Cardiac fibroblast (primary cell): Measurements from ENCODE around the gene MGP.

Experiments used
- DNase-seq, 2 donors: peaks; one replicate each; pipeline versions ENCODE4 v3.0.0 to v3.0.0-alpha.2; 2010; ENCODE audit warnings: low read depth in 2 of 2
- H3K4me3 ChIP-seq, 2 donors: replicated peaks in 1 of 2; 1 replicate in 1 of 2; 2 replicates in 1 of 2; pipeline ENCODE4 v1.5.1; 2011; ENCODE audit warnings: low read depth in 2 of 2, low read length in 2 of 2, mild to moderate bottlenecking in 2 of 2, moderate library complexity in 1 of 2
- CTCF ChIP-seq: IDR thresholded peaks from one replicate; pipeline ENCODE4 v1.5.1; 2011; ENCODE audit warnings: low read depth, mild to moderate bottlenecking, low read length, inconsistent platforms

MGP gene

GRCh38 chr12:14885718-14886221, at the start of gene MGP:
MGP (minus strand) TSS chr12:14885854; CDS start chr12:14885791, 63 bp downstream.
- peak; percentile 51 to 99 for DNase-seq
- H3K4me3 ChIP-seq = peak within 1 kb of the TSS; percentile 28 to 59

GRCh38 chr12:14935031-14935430, 49.4 kb upstream of the MGP start:
- no peak for DNase-seq
- no peak overlapping the region for H3K4me3 ChIP-seq
- no peak for TF ChIP-seq CTCF

More at GRCh38 chr12:14885718-14886221, at the start of gene MGP:
- no peak for TF ChIP-seq CTCF

GRCh38 chr12:14934511-14934910, 48.9 kb upstream of the MGP start:
- no peak for TF ChIP-seq CTCF
- no peak for DNase-seq
- H3K4me3 ChIP-seq = no peak overlapping the region

- TF ChIP-seq CTCF = no peak
- DNase-seq = no peak
- H3K4me3 ChIP-seq = no peak overlapping the region
These were observed 46.3 kb upstream of the MGP start for GRCh38 chr12:14931791-14932560.

GRCh38 chr12:14931359-14931758, 45.7 kb upstream of the MGP start:
- no peak for TF ChIP-seq CTCF
- DNase-seq = no peak
- H3K4me3 ChIP-seq = no peak overlapping the region

GRCh38 chr12:14930299-14930698, 44.6 kb upstream of the MGP start:
- H3K4me3 ChIP-seq = no peak overlapping the region
- peak; percentile 26 to 51 for DNase-seq
- peak; percentile 14 for TF ChIP-seq CTCF

GRCh38 chr12:14928931-14929330, 43.3 kb upstream of the MGP start:
- no peak overlapping the region for H3K4me3 ChIP-seq
- no peak for TF ChIP-seq CTCF
- peak in 1 of 2 donors; percentile 57 for DNase-seq
